DMS79 treated with DMSO at 0.1 percent for 48 hours (cell line): ENCODE results near the gene B3GALT5.

Experiments
- DNase-seq: peaks from one replicate; lab custom pipeline; 2025; lab: John Stamatoyannopoulos, UW

B3GALT5 gene

DNA sequence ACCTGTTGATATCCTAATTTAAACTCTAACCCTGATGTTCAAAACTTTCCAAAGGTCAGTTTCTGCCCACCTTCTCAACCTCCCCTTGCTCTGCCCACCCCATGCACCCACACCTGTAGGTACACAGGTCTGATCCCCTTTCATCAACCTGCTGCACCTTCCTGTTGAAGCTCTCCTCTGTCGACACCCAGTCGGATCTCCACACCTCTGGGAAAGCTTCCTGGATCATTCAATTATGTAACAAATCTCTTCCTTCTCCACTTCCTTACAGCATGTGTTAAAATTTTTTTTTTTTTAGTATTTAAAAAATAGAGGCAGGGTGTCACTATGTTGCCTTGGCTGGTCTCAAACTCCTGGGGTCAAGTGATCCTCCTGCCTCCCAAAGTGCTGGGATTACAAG lies 87.6 kb downstream of the B3GALT5 start:
- DNase-seq, result no peak

DNA sequence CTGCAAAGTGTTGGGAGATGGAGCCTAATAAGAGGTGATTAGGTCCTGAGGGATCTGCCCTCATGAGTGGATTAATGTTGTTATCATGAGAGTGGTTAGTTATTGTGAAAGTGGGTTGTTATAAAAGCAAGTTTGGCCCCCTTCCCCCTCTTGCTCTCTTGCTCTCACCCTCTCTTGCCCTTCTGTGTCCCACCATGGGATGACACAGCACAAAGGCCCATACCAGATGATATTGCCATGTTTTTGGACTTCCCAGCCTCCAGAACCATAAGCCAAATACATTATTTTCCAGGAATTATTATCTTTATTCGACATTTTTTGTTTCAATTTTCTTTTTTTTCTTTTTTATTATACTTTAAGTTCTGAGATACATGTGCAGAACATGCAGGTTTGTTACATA lies 90.8 kb downstream of the B3GALT5 start:
- DNase-seq, result no peak

DNA sequence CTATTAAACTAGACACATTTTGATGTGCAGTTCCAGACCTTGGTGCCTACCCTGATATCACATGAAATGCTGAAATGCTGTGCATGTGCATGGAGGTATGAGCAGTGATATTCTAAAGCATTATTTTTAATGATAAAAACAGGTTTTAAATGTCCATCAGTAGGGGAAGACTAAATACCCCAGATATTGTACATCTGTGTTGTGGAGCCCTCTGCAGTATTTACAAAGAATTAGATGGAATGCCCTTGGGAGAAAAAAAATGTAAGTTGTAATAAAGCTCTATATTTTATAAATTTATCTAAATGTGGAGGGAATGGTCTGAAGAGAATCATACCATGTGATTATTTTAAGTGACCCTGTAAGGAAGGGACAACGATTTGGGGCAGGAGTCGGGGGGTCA lies 93.1 kb downstream of the B3GALT5 start:
- DNase-seq, result no peak

DNA sequence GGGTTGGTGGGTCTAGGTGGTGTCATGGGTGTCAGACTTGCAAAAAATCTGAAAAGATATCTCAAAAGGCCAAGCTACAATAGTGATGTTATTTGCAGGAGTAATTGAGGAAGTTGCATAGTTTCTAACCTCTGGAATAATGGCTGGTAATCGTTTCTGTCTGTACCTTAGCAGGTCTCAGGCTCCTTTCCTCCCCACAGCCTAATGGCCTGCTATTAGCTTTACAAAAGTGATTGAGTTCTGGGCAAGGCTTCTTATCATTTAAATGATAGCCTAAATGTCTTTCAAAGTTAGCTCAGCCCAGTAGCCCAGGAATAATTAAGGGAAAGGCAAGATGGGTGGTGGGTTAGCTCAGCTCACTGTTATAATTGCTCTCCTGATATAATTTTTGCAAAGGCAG lies 94.6 kb downstream of the B3GALT5 start:
- no peak for DNase-seq

DNA sequence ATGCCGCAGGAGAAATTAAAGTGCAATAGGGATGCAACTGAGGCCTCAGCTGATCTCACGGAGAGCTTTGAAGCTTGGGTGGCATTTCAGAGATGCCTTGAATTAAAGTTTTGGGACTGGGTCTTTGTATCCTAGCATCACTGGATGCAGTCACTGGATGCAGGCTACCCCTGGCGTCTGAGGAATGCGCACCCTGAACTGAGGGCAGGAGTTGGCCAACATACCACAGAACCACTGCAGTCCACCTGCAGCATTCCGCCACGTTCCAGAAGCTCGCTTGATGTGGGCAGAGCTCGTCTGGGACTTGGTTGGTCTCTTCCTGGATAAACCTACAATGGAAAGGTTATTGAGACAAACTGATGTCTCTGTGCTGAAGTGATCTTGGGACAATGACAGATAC lies 98.1 kb downstream of the B3GALT5 start:
- DNase-seq, result no peak

DNA sequence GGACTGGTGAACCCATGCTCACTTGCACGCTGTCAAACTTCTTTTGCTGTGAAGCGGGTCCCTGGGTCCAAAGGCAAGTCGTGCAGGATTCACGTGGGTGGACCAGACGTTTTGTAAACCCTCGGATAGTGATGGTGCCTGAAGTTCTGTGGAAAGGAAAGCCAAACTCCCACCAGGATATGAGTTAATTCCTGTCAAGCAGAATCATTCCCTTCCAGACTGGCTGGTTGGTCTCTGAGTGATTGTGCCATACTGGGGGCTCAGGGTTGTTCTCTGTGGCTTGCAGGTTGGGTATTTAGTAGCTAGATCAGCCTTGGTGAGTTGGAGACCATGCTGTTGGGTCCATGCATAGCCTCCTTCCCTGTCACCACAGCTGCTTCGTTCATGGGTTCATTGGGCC lies 99.5 kb downstream of the B3GALT5 start:
- DNase-seq, result no peak

DNA sequence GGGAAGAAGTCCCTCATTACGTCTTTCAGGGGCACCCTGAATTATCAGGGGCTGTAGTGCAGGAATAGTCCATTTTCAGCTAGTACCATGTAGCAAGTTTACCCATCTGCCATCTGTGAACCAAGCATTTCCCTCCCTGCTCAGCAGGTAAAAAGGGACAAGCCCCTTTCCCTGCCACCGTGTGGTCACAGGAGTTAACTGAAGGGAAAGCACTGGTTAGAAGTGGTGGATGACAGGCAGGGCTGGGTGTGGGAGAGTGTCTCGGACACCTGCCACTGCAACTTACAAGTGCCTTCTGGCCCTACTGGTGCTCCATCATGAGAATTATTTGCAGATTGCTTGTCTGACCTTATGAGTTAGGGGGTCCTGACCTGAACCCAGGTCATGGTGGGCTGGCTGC lies 100.2 kb downstream of the B3GALT5 start:
- DNase-seq, result no peak

DNA sequence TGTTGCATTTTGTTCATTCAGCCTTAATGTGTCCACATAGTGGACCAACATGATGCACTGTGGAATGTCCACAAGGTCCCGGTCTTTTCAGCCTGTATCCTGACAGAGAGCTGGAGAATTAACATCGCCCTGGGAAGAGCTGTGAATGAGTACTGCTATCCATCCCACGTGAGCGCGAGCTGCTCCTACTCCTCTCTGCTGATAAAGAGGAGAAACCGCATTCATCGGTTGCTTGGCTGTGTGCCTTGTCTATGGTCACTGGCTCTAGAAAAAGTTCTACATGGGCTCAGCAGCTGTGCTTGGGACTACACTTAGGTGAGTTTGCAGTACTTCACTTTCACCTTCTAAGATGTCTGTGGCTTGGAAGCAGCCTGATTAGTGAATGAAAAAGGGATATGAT lies 101.2 kb downstream of the B3GALT5 start:
- DNase-seq, result no peak

DNA sequence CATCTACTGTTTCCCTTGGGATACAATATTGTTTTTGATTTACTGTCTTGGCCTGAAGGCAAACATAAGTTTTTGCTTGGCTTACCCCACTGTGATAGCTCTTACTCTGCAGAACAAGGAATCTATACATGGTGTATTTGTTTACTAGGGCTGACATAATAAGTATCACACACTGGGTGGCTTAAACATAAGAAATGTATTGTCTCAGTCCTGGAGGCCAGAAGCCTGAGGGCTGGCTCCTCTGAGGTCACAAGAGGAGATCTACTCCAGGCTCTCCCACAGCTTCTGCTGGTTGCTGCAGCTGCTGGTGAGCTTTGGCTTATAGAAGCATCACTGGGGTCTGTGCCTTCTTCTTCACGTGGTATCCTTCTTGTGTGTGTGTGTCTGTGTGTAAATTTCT lies 101.6 kb downstream of the B3GALT5 start:
- no peak for DNase-seq

DNA sequence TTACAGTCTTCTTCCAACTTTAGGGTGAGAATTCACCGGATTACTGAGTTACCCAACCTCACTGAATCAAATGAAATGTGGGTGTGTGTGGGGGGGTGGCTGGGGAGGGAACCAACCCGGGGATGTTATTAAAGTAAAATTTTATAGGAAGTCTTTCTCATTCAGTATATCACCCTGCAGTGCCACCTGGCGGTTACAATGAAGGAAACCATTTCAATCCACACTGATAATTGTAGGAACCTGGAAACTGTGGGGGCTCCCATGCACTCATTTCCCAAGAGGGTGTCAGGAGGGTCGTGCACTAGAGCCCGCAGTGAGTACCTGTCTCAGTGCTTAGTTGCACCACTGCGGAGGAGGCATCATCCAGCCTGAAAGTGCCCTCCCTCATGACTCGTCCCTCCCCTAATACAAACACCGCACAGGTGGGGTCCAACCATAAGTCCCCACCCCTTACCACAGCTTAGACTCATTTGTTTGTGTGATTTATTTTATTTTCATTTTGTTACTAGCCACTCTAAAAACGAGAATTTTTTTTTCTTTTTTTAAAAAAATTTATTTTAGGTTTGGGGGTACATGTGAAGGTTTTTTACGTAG lies 103.2 kb downstream of the B3GALT5 start:
- no peak for DNase-seq

DNA sequence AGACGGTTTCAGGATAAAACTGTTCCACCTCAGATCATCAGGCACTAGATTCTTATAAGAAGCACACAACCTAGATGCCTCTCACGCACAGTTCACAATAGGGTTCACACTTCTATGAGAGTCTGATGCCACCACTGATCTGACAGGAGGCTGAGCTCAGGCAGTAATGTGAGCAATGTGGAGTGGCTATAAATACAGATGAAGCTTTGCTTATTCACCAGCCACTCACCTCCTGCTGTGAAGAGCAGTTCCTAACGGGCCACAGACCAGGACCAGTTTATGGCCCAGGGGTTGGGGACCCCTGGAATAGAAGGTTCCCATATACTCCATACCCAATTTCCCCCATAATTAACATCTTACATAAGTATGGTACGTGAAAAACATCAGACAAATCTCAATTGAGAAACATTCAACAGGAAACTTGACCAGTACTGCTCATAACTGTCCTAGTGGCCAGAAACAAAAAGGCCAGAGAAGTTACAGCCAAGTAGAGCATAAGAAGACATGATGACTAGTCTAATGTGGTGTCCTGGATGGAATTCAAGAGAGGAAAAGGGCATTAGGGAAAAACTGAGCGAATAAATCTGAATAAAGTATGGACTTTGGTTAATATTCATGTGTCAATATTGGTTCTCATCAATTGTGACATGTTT lies 107.5 kb downstream of the B3GALT5 start:
- no peak for DNase-seq

DNA sequence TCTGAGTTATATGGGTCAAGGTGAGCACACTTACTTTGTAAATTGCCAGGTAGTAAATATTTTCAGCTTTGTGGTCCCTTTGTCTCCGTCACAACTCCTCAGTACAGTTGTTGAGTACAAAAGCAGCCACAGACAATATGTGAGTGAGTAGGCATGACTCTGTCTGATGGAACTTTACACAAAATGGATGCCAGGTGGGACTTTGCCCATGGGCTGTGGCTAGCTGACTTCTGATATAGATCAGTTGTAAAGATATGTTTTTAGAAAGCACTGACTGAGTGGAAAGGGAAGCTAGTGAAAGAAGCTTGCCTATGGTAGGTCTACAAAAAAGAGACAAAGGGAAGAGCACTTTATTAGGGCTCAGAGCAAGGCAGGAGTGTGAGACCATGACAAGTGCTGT lies 109.1 kb downstream of the B3GALT5 start:
- DNase-seq, result no peak
